Measurements from ENCODE around the gene TMEM150C.

TMEM150C gene

GRCh38 chr4:82499738-82500434, 61.9 kb downstream of the TMEM150C start:
- H3K9ac ChIP-seq (ENCODE audit: low read depth, low read length, poor library complexity, severe bottlenecking): no peak overlapping the region
- H3K36me3 ChIP-seq (ENCODE audit: insufficient read depth, low read length): no peaks in the 10 kb centered on the region
- H3K27me3 ChIP-seq (ENCODE audit: insufficient read depth, low read length, poor library complexity, severe bottlenecking): no peaks in the 10 kb centered on the region
- no peak for TF ChIP-seq EZH2phosphoT487 (IDR thresholded peaks at IDR 0.05; ENCODE audit: borderline replicate concordance)
- TF ChIP-seq, protein P1, sequence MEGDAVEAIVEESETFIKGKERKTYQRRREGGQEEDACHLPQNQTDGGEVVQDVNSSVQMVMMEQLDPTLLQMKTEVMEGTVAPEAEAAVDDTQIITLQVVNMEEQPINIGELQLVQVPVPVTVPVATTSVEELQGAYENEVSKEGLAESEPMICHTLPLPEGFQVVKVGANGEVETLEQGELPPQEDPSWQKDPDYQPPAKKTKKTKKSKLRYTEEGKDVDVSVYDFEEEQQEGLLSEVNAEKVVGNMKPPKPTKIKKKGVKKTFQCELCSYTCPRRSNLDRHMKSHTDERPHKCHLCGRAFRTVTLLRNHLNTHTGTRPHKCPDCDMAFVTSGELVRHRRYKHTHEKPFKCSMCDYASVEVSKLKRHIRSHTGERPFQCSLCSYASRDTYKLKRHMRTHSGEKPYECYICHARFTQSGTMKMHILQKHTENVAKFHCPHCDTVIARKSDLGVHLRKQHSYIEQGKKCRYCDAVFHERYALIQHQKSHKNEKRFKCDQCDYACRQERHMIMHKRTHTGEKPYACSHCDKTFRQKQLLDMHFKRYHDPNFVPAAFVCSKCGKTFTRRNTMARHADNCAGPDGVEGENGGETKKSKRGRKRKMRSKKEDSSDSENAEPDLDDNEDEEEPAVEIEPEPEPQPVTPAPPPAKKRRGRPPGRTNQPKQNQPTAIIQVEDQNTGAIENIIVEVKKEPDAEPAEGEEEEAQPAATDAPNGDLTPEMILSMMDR (conservative IDR thresholded peaks at IDR 0.05; ENCODE audit: low read length): no peak
- no peaks in the 10 kb centered on the region for H3K9me2 ChIP-seq (replicated peaks; ENCODE audit: low read depth, low read length)
- no peaks in the 10 kb centered on the region for H3F3A ChIP-seq (ENCODE audit: low read depth)
- H2AFZ ChIP-seq (ENCODE audit: low read length): no peak overlapping the region
- no peaks in the 10 kb centered on the region for H3K9me3 ChIP-seq (ENCODE audit: insufficient read depth, low read depth, low read length)
- no peaks in the 10 kb centered on the region for H3K4me1 ChIP-seq (ENCODE audit: insufficient read depth, low read length, poor library complexity, severe bottlenecking)
- no peak overlapping the region for H3K4me2 ChIP-seq (ENCODE audit: low read depth, low read length, poor library complexity, severe bottlenecking)
- H3K4me3 ChIP-seq (ENCODE audit: low read length, poor library complexity, severe bottlenecking): no peak overlapping the region
- no peaks in the 10 kb centered on the region for H3K79me2 ChIP-seq (ENCODE audit: insufficient read depth, low read length)
- no peaks in the 10 kb centered on the region for H4K20me1 ChIP-seq (ENCODE audit: insufficient read depth, low read length, poor library complexity, severe bottlenecking)

DNA sequence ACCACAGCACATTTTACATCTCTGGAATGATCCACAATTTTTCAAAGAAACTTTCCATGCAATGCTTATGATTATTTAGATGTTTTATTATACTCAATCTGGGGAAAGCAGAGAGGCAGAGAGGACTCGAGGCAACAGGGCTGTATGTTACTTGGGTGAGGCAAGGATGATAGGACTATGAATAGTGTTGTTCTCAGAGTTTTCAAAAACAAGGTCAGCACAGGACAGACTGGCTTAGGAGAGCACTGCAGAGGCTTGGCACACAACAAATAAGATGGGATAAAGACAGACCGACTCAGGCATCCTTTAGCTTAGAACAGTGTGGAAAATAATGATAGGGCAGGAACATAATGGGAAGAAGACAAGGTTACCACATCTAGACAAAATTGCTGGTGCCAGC, 65.4 kb downstream of the TMEM150C start:
- no peak overlapping the region for H2AFZ ChIP-seq (ENCODE audit: low read length)
- no peaks in the 10 kb centered on the region for H3K79me2 ChIP-seq (ENCODE audit: insufficient read depth, low read length)
- H4K20me1 ChIP-seq (ENCODE audit: insufficient read depth, low read length, poor library complexity, severe bottlenecking): no peaks in the 10 kb centered on the region
- H3K9me3 ChIP-seq (ENCODE audit: insufficient read depth, low read depth, low read length): no peaks in the 10 kb centered on the region
- H3K4me1 ChIP-seq (ENCODE audit: insufficient read depth, low read length, poor library complexity, severe bottlenecking): no peaks in the 10 kb centered on the region
- H3K4me3 ChIP-seq (ENCODE audit: low read length, poor library complexity, severe bottlenecking): no peak overlapping the region
- no peak overlapping the region for H3K4me2 ChIP-seq (ENCODE audit: low read depth, low read length, poor library complexity, severe bottlenecking)
- no peaks in the 10 kb centered on the region for H3F3A ChIP-seq (ENCODE audit: low read depth)
- no peak overlapping the region for H3K9ac ChIP-seq (ENCODE audit: low read depth, low read length, poor library complexity, severe bottlenecking)
- no peaks in the 10 kb centered on the region for H3K27me3 ChIP-seq (ENCODE audit: insufficient read depth, low read length, poor library complexity, severe bottlenecking)
- H3K9me2 ChIP-seq (replicated peaks; ENCODE audit: low read depth, low read length): no peaks in the 10 kb centered on the region
- H3K36me3 ChIP-seq (ENCODE audit: insufficient read depth, low read length): no peaks in the 10 kb centered on the region
- TF ChIP-seq, protein P1 (conservative IDR thresholded peaks at IDR 0.05; ENCODE audit: low read length): no peak
- TF ChIP-seq EZH2phosphoT487 (IDR thresholded peaks at IDR 0.05; ENCODE audit: borderline replicate concordance): no peak

DNA sequence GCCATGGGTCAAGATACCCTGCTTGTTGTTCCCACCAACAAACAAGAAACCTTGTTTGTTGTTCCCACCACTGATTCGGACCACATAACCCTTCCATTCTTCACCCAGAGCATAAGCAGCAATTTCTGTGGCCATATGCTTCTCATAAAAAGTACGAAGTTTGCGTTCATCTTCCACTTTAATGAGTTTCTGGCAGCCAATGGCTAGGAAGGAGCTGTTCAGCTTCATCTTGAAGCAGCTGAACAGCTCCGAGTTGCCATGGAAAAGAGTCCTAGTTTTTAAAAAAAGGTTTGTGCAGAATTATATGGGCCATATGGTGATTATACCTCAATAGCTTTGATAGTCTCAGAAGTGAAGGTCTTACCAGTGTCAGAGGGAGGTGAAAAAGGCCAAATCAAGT, 66.1 kb downstream of the TMEM150C start:
- no peaks in the 10 kb centered on the region for H3K9me2 ChIP-seq (replicated peaks; ENCODE audit: low read depth, low read length)
- H3K36me3 ChIP-seq (ENCODE audit: insufficient read depth, low read length): no peaks in the 10 kb centered on the region
- H2AFZ ChIP-seq (ENCODE audit: low read length): no peak overlapping the region
- no peak for TF ChIP-seq EZH2phosphoT487 (IDR thresholded peaks at IDR 0.05; ENCODE audit: borderline replicate concordance)
- TF ChIP-seq, protein P1 (conservative IDR thresholded peaks at IDR 0.05; ENCODE audit: low read length): no peak
- no peaks in the 10 kb centered on the region for H3K27me3 ChIP-seq (ENCODE audit: insufficient read depth, low read length, poor library complexity, severe bottlenecking)
- no peaks in the 10 kb centered on the region for H3F3A ChIP-seq (ENCODE audit: low read depth)
- H3K4me1 ChIP-seq (ENCODE audit: insufficient read depth, low read length, poor library complexity, severe bottlenecking): no peaks in the 10 kb centered on the region
- H3K9ac ChIP-seq (ENCODE audit: low read depth, low read length, poor library complexity, severe bottlenecking): no peak overlapping the region
- H3K4me2 ChIP-seq (ENCODE audit: low read depth, low read length, poor library complexity, severe bottlenecking): no peak overlapping the region
- H4K20me1 ChIP-seq (ENCODE audit: insufficient read depth, low read length, poor library complexity, severe bottlenecking): no peaks in the 10 kb centered on the region
- H3K79me2 ChIP-seq (ENCODE audit: insufficient read depth, low read length): no peaks in the 10 kb centered on the region
- no peak overlapping the region for H3K4me3 ChIP-seq (ENCODE audit: low read length, poor library complexity, severe bottlenecking)
- H3K9me3 ChIP-seq (ENCODE audit: insufficient read depth, low read depth, low read length): no peaks in the 10 kb centered on the region

All from Loucy (cell line).